ENCODE data around the gene AFDN.
"Not testable (repeated sequence)": the region's sequence is repeated elsewhere in the genome, so short reads cannot be mapped to it uniquely, and the experiment has no call there.

AFDN gene

DNA sequence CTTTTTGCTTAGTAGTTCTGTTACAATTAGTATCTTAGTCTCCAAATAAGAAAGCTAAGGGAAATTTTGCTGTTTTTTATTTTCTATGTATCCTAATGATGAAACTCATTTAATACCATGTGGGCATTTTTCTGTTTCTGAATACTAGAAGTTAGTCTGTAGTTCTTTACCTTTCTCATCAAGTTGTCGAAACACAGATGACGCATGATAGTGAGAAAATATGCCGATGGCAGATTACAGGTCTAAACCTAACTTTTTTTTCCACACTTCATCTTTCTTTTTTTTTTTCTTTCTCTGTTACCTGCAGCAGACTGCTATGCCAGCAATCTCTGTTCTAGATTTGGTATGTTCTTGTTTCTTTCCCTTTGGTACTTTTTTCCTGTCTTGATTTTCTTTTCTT lies 127.4 kb downstream of the AFDN start:
- no peak for DNase-seq (ENCODE audit: low read depth in 2 of 2)

DNA sequence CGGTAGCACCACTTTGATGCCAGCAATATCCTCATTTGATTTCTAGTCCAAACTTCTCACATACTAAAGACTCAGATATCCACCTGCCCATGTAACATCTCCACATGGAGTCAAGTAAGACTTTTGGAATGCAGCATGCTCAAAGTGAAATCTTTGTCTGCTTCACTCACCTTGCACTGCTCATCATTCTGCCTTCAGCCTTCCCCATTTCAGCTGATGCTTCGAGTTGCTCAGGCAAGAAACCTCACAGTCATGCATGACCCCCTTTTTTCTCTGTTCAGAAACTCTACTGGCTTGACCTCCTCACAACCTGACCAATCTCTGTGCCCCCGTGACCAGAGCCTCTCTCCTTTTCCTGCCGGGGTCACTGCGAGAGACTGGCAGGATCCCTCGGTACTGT lies 129.8 kb downstream of the AFDN start:
- no peak for DNase-seq (ENCODE audit: low read depth in 2 of 2)

DNA sequence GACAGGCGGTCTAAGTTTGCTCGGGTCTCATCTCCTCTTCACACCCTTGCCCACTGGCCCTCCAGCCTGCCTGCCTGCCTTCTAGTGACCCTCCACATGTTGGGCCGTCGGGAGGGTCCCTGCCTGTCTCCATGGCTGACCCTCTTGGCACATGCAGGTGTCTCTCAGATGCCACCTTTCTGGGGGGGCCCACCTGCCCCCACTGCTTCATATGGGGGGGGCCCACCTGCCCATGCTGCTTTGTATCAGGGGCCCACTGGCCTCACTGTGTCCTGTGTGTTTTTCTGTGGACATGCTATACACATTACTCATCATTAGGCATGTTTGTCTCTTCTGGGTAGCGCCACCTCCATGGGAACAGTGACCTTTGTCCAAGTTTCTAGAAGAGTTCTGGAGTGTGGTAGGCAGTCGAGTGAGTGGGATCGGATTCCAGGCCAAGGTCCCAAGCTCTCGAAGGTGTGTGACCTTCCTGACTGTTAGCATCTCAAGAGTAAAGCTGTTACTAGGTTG lies 130.3 kb downstream of the AFDN start:
- no peak for DNase-seq (ENCODE audit: low read depth in 2 of 2)

DNA sequence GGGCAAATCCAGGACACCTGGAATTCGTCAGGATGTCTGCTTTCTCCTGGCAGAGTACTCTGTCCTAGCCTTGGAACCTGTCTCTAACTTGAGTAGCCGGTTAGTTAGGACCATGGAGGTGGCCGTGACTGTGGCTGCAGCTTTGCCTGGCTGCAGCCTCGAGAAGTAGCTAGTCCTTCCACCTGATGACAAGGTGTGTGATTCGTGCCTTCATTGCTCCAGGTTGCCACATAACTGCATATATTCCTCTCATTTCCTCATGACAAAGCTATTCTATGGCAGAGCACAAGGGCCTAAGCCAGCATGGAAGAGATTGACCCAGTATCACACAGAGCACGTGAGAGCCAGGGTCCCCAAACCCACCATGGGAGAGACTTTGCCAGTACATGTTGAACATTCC lies 130.9 kb downstream of the AFDN start:
- no peak for DNase-seq (ENCODE audit: low read depth in 2 of 2)

DNA sequence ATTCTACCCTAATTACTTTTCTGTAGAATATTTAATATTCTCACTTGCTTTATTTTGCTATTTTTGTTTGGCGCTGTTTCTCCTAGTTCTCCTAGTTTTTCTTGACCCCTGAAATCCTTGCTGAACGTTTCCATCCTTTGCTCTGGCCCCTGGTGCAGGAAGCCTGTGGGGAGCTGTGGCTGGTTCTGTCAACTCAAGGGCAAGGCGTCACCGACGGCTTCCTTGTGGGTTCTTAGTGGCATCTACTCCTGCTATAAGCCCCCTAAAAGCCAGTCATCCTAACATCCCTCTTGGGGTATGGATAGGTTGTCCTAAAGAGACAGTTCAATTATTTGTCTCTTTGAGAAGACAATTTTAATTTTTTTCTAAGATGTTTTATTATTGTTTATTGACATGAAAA lies 133.9 kb downstream of the AFDN start:
- no peak for DNase-seq (ENCODE audit: low read depth in 2 of 2)

DNA sequence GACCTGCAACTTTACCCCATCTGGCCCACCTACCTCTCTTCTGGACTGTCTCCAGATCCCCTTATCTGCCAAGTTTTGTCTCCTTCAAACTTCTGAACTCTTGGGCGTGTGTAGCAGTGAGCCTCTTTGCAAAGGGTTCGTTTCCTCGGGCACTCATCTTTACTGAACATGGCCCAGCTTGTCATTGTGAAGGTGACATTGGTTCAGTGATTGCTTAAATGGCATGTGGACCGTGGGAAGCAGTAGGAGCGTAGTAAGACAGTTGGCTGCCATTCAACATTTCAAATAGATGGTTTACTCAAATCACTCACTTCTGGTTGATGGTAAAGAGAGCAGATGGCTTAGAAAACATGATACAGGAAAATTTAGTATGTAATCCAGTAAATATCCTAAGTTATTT lies 136.0 kb downstream of the AFDN start:
- no peak for DNase-seq (ENCODE audit: low read depth in 2 of 2)

DNA sequence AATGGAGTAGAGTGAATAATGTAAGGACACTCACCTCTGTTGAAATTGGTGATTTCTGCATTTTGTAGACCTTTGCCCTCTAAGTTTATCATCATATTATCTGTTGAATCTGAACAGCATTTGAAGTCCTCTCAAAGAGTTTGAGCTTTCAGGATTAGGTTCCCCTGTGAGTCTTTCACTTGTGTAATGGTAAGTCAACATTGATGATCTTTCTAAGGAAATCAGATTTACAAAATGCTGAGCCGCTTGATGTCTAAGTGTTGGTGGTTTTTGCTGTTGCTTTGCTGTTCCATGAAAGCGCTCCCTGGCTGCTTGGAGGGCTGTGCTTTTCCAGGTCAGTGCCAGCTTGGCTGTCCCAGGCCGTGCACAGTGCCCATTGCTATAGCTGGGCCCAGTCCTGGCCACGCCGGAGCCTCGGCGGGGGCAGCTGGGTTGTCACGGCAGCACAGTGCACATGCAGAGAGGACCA lies 136.9 kb downstream of the AFDN start:
- no peak for DNase-seq (ENCODE audit: low read depth in 2 of 2)

DNA sequence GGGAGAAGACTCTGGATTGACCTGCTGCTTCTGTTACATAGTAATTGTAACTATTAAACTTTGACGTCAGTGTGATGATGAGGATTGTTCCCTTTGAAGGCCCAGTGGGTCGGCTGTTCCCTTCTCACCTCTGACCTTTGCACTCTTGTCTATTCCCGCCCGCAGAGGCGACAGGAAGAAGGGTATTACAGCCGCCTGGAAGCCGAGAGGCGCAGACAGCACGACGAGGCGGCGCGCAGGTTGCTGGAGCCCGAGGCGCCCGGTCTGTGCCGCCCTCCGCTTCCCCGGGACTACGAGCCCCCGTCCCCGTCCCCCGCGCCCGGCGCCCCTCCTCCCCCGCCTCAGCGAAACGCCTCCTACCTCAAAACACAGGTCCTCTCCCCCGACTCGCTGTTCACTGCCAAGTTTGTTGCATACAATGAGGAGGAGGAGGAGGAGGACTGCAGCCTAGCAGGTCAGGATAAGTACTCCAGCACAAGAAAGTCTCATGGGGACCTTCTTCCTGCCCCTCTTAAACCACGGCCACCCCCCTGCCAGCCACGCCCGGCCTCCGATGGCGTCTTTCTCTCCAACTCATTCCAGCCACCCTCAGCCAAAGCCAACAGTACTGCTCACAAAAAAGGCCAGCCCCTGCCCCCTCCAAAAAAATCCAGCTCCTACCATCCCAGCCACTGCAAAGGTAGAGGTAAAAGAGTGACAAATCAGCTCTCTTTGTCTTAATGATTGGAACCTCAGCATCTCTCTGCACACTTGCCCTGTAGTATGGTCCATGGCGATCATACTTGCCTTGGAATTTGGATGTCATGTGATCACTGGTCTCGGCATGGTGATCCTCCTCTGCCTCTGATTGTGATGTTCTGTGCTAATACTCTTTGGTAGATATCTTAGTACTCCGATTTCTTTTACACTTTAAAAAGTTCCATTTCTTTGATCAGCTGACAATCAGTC lies 139.2 kb downstream of the AFDN start:
- no peak for DNase-seq (ENCODE audit: low read depth in 2 of 2)

DNA sequence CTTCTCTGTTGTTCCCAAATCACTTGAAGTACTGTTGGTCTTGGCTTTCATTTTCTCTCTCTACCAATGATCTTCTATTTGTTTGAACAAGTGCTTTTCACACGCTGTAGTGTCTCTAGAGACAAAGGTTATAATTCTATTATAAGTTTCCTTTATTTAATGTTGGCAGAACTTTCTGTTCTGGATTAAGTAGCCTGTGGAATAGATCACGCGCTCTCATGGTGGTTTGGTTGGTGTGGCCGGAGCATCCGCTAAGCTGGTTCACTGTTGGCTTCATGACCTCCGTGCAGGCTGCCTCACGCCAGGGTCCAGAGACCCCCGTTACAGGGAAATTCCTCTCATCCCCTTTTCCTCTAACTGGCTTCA lies 139.8 kb downstream of the AFDN start:
- no peak for DNase-seq (ENCODE audit: low read depth in 2 of 2)

DNA sequence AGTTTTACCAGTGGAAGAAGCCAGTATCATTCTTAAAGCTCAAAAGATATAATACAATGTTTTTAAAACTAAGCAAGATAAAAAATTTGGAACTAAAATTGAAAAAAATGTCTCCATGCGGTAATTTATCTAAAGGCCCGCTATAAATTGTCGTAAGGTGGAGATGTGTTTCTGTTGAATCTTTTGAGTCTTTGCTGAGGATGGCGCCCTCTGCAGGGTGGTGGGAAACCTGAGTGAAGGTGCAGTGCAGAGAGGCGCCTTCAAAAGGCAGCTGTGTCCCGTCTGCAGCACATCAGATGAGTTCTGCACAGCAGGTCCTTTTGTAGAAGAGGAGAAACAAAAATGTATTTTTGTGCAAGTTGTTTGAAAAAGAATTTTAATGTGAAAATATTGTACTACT lies 141.4 kb downstream of the AFDN start:
- peak in 1 of 2 donors; percentile 20 for DNase-seq (ENCODE audit: low read depth in 2 of 2)

DNA sequence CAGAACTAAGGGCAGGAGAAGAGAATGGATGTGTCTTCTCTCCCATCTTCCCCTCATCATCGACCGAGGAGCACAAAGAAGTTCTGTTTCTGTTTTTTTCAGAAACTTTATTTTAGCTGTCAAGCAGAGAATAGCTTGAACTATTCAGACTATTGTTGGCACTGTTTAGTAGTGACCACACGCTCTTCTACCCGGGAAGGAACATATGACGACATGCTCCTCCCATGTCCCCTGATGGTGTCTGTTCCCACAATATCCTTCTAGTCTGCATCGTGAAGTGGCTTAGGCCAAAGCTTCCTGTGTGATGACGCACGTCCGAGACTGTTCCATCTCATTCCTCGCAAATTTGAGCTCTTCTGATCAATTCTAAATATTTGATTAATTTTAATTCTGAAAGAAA lies 143.5 kb downstream of the AFDN start:
- DNase-seq (ENCODE audit: low read depth in 2 of 2) = no peak

DNA sequence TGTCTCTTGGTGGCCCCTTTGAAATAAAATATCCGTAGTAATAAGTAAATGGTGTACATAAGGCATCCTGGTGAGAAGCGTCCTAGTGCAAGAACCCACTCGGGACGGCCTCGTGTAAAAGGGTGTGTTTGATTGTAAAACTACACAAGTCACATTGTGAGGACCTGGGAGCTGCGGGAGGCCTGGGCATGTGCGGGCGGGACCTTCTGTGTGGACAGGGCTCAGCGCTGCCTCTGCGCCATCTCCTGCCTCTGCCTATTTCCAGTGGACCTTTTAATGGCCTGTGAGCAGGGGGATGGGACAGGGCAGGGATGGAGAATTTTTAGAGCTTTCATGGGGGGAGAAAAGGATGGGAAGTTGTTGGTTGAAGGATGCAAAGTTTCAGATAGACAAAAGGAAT lies 145.5 kb downstream of the AFDN start:
- no peak for DNase-seq (ENCODE audit: low read depth in 2 of 2)

DNA sequence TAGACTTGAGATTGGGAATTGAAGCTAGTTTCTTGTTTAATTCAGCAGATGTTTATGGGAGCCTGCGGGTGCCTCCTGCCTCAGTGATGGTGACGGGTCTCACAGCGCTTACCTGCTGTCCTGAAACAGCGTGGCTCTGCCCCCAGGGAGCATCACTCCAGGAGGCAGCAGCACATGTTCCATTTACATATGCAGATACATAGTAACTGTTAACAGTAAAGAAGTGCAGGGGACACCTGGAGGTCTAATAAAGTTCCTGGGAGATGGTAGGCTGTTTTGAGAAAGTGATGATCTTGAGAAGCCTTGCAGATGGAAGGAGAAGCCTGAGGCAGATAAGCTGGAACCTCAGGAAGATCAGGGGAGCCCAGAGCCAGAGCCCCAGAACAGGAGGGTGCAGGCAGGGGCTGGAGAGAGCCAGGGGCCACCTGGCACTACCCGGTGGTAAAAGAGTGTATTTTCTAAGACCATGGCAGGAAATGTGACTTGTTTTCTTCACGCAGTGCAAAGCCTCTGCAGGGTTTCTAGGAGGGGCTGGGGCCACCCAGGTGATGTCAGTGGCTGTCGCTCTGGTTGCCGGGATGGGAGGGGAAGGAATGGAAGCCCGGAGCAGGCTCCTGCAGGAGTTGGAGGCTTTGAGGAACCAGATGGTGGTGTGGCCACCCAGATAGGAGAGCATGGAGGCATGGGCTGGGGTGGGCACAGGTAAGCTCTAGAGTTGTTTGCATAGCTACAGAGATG lies 146.6 kb downstream of the AFDN start:
- no peak for DNase-seq (ENCODE audit: low read depth in 2 of 2)

DNA sequence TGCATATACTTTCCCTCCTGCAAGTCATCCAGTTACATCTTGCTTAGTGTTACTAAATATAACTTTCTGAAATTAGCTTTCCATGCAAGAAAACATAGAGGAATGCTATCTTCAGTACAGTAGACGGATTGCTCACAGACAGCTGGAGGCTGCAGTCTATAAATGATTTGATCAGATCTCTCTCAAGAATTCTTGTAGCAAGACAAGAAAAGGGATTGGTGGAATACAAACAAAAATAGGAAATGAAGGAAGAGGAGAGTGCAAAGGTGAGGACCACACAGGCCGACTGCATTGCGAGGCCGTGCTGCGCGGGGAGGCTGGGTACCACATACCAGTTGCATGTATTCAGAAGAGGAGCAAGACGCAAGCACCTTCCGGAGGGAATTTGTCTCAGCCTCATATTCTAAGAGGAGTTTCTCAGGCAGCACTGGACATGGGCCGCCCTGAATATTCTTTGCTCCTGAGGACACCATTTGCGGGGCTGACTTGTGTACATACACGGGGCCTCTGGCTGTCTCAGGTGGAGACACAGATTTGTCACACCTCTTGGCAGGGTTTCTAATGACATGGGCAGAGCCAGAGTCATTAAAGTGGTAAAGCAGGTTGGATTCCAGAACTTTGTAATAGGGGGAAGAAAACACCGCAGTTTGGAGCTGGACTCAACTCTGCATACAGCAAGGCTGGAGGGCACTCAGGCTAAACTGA lies 148.1 kb downstream of the AFDN start:
- no peak for DNase-seq (ENCODE audit: low read depth in 2 of 2)

DNA sequence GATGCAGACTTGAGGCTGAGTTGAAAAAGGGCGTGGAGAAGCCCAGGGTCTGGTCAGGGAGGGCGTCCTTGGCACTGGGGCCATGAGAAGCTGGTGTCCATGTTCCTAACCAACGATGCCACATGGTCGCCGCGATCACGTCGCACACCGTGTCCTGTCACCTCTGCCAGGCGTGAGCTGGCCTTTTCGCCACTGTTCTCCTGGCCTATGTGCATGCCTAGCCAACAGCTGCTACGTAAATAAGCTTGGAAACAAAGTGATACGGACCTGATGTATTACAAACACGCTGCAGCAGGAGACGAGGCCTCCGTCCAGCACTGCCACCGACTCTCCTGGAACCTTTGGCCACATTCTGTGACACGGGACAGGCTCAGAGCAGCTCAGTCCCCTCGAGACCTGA lies 148.7 kb downstream of the AFDN start:
- DNase-seq (ENCODE audit: low read depth in 2 of 2) = no peak

DNA sequence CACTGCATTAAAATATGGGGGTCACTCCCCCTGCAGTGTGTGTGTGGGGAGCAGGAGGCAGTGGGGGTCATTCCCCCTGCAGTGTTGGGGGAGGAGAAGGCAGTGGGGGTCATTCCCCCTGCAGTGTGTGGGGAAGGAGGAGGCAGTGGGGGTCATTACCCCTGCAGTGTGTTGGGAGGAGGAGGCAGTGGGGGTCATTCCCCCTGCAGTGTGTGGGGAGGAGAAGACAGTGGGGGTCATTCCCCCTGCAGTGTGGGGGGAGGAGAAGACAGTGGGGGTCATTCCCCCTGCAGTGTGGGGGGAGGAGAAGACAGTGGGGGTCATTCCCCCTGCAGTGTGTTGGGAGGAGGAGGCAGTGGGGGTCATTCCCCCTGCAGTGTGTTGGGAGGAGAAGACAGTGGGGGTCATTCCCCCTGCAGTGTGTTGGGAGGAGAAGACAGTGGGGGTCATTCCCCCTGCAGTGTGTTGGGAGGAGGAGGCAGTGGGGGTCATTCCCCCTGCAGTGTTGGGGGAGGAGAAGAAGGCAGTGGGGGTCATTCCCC lies 149.5 kb downstream of the AFDN start:
- not testable (repeated sequence) for DNase-seq (ENCODE audit: low read depth in 2 of 2)

DNA sequence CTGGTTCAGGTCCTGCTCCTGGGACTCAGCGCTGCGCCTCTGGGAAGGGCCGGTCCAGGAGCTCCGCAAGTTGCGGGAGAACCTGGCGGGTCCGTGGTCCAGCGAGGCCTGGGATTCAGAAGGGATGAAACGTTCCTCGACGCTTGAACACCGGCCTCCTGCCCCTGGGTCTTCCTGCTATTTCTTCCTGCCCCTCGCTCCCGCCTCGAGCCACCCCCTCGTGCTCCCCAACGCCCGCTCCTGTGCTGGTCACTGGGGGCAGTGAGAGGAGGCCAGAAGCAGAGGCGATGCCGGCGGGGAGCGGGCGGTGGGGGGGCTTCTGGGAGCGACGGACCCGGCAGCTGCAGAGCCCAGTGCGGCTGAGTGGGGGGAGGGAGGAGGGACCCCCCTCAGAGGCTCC lies 150.0 kb downstream of the AFDN start:
- DNase-seq (ENCODE audit: low read depth in 2 of 2) = no peak

DNA sequence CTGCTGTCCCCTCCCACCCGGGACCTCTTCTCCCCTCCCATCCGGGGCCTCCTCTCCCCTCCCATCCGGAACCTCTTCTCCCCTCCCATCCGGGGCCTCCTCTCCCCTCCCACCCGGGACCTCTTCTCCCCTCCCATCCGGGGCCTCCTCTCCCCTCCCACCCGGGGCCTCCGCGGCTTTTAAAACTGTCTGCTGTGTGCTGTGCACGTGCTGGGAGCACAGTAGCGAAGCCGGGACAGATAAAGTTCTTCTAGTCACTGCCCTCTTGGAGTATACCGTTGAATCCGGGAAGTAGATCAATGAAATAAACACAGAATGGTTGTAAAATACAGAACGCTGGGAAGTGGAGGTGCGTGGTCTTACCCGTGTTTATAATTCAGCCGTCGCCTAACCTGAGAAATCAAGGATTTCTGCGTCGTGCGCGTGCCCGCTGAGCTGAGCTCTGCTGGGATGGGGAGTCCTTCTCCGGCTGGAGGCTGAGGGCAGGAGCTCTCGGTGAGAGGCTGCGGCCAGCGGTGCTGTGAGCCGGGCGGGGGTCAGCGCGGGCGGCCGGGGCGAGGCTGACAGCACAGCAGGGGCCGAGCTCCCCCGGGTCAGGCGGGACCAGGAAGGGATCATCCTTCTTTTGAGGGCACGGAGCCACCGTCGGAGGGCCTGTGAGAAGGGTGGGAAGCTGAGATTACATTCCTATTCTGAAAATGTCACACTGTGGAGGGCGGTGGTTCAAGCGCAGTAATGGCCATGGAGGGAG lies 151.2 kb downstream of the AFDN start:
- no peak for DNase-seq (ENCODE audit: low read depth in 2 of 2)

DNA sequence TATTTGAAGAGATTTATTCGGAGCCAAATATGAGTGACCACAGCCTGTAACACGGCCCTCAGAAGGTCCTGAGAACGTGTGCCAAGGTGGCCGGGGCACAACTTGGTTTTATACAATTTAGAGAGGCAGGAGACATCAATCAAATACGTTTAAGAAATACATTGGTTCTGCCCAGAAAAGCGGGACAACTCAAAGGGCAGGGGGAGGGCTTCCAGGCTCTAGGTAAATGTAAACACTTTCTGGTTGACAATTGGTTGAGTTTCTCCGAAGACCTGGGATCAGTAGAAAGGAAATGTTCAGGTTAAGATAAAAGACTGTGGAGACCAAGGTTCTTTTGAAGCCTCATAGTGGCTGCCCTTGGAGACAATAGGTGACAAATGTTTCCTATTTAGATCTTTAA lies 151.9 kb downstream of the AFDN start:
- DNase-seq (ENCODE audit: low read depth in 2 of 2) = no peak

DNA sequence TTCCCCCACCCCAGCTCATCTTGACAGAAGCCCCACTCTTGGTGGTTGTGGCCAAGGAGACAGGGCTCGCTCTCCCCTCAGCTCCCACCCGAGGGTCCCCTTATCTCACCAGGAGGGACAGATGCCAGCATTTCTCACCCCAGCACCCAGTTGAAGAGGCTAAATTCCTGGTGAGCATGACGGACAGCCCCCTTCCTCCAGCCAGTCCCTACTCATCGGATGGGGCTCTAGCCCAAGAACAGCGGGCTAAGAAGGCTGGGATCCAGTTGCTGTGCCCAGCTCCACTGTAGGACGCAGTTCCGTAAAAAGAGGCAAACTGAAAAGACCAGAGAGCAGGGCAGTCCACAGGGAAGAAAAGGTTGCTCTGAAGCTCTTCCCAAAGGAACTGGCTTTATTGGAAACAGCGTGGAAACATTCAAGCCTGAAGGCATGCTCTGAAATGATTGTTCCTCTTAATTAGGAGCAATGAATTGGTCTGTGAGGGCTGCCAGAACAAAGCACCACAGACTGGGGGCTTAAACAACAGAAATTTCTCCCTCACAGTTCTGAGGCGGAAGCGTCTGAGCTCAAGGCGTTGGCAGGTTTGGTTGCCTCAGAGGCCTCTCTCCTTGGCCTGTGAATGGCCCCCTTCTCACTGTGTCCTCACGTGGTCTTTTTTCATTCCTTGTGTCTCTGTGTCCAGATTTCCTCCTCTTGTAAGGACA lies 152.9 kb downstream of the AFDN start:
- no peak for DNase-seq (ENCODE audit: low read depth in 2 of 2)

Measured in stimulated activated CD8-positive, alpha-beta memory T cell treated with anti-CD3 and anti-CD28 coated beads, Interleukin-2, amount 100 ng/mL, for 48 hours (primary cell).